ENCODE measurements around the gene PCSK2. TPM values are rescaled to one million over a fixed set of nuclear protein-coding genes. Genes with fewer than 3 reads are reported as not detected.

The PCSK2 gene
- total and polyA plus RNA-seq, 12 donors: 0.32 to 47.6 (median 5.3) TPM

- TF ChIP-seq CTCF (IDR thresholded peaks at IDR 0.05) (no peak), POLR2A (IDR thresholded peaks at IDR 0.05) (no peak)
- no peak for DNase-seq
- Histone ChIP-seq H3K4me3 (no peak overlapping the region), H3K36me3 (replicated peaks in 1 of 2) (no peaks in the 10 kb centered on the region), H3K27me3 (no peaks in the 10 kb centered on the region), H3K27ac (no peak overlapping the region), H3K9me3 (replicated peaks in 1 of 3) (no peaks in the 10 kb centered on the region), H3K4me1 (replicated peaks in 1 of 2) (no peaks in the 10 kb centered on the region)
- intact Hi-C loops (cut with DNase I): no loop called here
- 57 to 91% (median 79%) methylated on average over 4 to 5 of the region's 5 CpGs; no CpG with 5 or more reads in 1 of the 4 donors for WGBS, 4 donors
These were observed 149.2 kb downstream of the PCSK2 start for GRCh38 chr20:17376031-17376430.

- intact Hi-C loops (cut with DNase I): no loop called here
- 71 to 86% (median 81%) methylated on average over 3 of the region's 3 CpGs for WGBS, 4 donors
These were observed 150.4 kb downstream of the PCSK2 start for GRCh38 chr20:17377231-17377630.

GRCh38 chr20:17379651-17380050 is 152.8 kb downstream of the PCSK2 start:
- Histone ChIP-seq H3K36me3 (replicated peaks in 1 of 2) (no peaks in the 10 kb centered on the region), H3K9me3 (replicated peaks in 1 of 3) (no peaks in the 10 kb centered on the region), H3K27me3 (no peaks in the 10 kb centered on the region), H3K4me1 (replicated peaks in 1 of 2) (no peaks in the 10 kb centered on the region), H3K27ac (no peak overlapping the region), H3K4me3 (no peak overlapping the region)
- DNase-seq: no peak
- TF ChIP-seq CTCF (IDR thresholded peaks at IDR 0.05) (no peak), POLR2A (IDR thresholded peaks at IDR 0.05) (no peak)
- intact Hi-C loops (cut with DNase I): no loop called here
- WGBS, 4 donors: 87 to 100% (median 94%) methylated on average over 2 of the region's 2 CpGs

More at GRCh38 chr20:17377231-17377630, 150.4 kb downstream of the PCSK2 start:
- no peaks in the 10 kb centered on the region for H3K36me3 ChIP-seq (replicated peaks in 1 of 2)
- H3K4me3 ChIP-seq: no peak overlapping the region
- DNase-seq: no peak
- H3K9me3 ChIP-seq (replicated peaks in 1 of 3): no peaks in the 10 kb centered on the region
- no peaks in the 10 kb centered on the region for H3K27me3 ChIP-seq
- TF ChIP-seq CTCF (IDR thresholded peaks at IDR 0.05) (no peak), POLR2A (IDR thresholded peaks at IDR 0.05) (no peak)
- H3K4me1 ChIP-seq (replicated peaks in 1 of 2): no peaks in the 10 kb centered on the region
- H3K27ac ChIP-seq: no peak overlapping the region

- H3K36me3 ChIP-seq (replicated peaks in 1 of 2): no peaks in the 10 kb centered on the region
- intact Hi-C loops (cut with DNase I): no loop called here
- H3K27ac ChIP-seq: no peak overlapping the region
- DNase-seq: no peak
- TF ChIP-seq POLR2A (IDR thresholded peaks at IDR 0.05) (no peak), CTCF (IDR thresholded peaks at IDR 0.05) (no peak)
- no peaks in the 10 kb centered on the region for H3K9me3 ChIP-seq (replicated peaks in 1 of 3)
- no peaks in the 10 kb centered on the region for H3K27me3 ChIP-seq
- WGBS, 4 donors: 52 to 71% (median 65%) methylated on average over 4 of the region's 4 CpGs
- no peak overlapping the region for H3K4me3 ChIP-seq
- H3K4me1 ChIP-seq (replicated peaks in 1 of 2): no peaks in the 10 kb centered on the region
These were observed 154.0 kb downstream of the PCSK2 start for GRCh38 chr20:17380801-17381200.
